HepG2 (cell line): ENCODE data around the gene AP5Z1. TPM values are rescaled to one million over a fixed set of nuclear protein-coding genes. Genes with fewer than 3 reads are reported as not detected.

Experiments used
- ADNP ChIP-seq: sonication (generic); formaldehyde crosslinking; IDR thresholded peaks from 2 replicates; pipeline ENCODE4 v1.4.0; 2020; ENCODE audit warnings: missing genetic modification reagents
- ATM ChIP-seq: fragments of 450-650 bp; IDR thresholded peaks from 2 replicates; pipeline ENCODE4 v1.7.1; 2017; ENCODE audit warnings: mild to moderate bottlenecking, borderline replicate concordance
- CENPX ChIP-seq: sonication (generic); formaldehyde crosslinking; IDR thresholded peaks from 2 replicates; pipeline ENCODE4 v1.9.0; 2021; ENCODE audit warnings: mild to moderate bottlenecking, missing genetic modification reagents, moderate library complexity
- DNMT3B ChIP-seq: conservative IDR thresholded peaks from 2 replicates; pipeline ENCODE4 v1.6.1; 2016; ENCODE audit warnings: missing biosample characterization, control low read depth
- GPN1 ChIP-seq: sonication (generic); formaldehyde crosslinking; IDR thresholded peaks from 2 replicates; pipeline ENCODE4 v1.5.1; 2020; ENCODE audit warnings: missing genetic modification reagents, borderline replicate concordance
- IKZF4 ChIP-seq: sonication (generic); formaldehyde crosslinking; IDR thresholded peaks from 2 replicates; pipeline ENCODE4 v1.5.1; 2020; ENCODE audit warnings: borderline replicate concordance, mild to moderate bottlenecking, low read depth, missing genetic modification reagents; ENCODE audit errors: not compliant biosample characterization
- KLF16 ChIP-seq, 2 experiments: sonication (generic) in 1 of 2; formaldehyde crosslinking in 1 of 2; IDR thresholded peaks; 2 replicates each; pipeline versions ENCODE4 v1.6.1 to v1.8.0; 2016 to 2023; ENCODE audit warnings: missing genetic modification reagents in 2 of 2, missing compliant biosample characterization in 1 of 2
- MIER3 ChIP-seq: IDR thresholded peaks from 2 replicates; pipeline ENCODE4 v1.6.1; 2016; ENCODE audit warnings: missing compliant biosample characterization, borderline replicate concordance
- MLXIP ChIP-seq: sonication (generic); formaldehyde crosslinking; IDR thresholded peaks from 2 replicates; pipeline ENCODE4 v1.9.0; 2021; ENCODE audit warnings: missing genetic modification reagents, borderline replicate concordance
- NKX3-1 ChIP-seq: sonication (generic); formaldehyde crosslinking; IDR thresholded peaks from 2 replicates; pipeline ENCODE4 v1.5.0; 2020; ENCODE audit warnings: missing genetic modification reagents
- RARG ChIP-seq: sonication (generic); formaldehyde crosslinking; IDR thresholded peaks from 2 replicates; pipeline ENCODE4 v1.4.0; 2020; ENCODE audit warnings: low read depth, mild to moderate bottlenecking, missing genetic modification reagents
- SIX4 ChIP-seq: sonication (generic); formaldehyde crosslinking; IDR thresholded peaks from 2 replicates; pipeline ENCODE4 v1.4.0; 2020; ENCODE audit warnings: missing genetic modification reagents
- THRA ChIP-seq: sonication (generic); formaldehyde crosslinking; IDR thresholded peaks from 2 replicates; pipeline ENCODE4 v1.4.0; 2020; ENCODE audit warnings: missing genetic modification reagents, borderline replicate concordance
- XRCC5 ChIP-seq: fragments of 200-400 bp; formaldehyde crosslinking; optimal IDR thresholded peaks from 2 replicates; pipeline ENCODE3; 2017; ENCODE audit warnings: mild to moderate bottlenecking, low read length
- YY1 ChIP-seq: IDR thresholded peaks from 2 replicates; pipeline ENCODE4 v1.6.1; 2011; ENCODE audit warnings: low read length, low read depth, moderate library complexity, mild to moderate bottlenecking; ENCODE audit not compliant: insufficient read depth, insufficient replicate concordance
- ZFP37 ChIP-seq: sonication (generic); formaldehyde crosslinking; IDR thresholded peaks from 2 replicates; pipeline ENCODE4 v1.4.0; 2020; ENCODE audit warnings: missing genetic modification reagents, borderline replicate concordance
- ZNF547 ChIP-seq: sonication (generic); formaldehyde crosslinking; IDR thresholded peaks from 2 replicates; pipeline ENCODE4 v1.5.1; 2020; ENCODE audit warnings: mild to moderate bottlenecking, missing genetic modification reagents
- ZNF567 ChIP-seq: sonication (generic); formaldehyde crosslinking; IDR thresholded peaks from 2 replicates; pipeline ENCODE4 v1.8.1; 2023; ENCODE audit warnings: mild to moderate bottlenecking, missing genetic modification reagents, borderline replicate concordance
- ZNF607 ChIP-seq: sonication (generic); formaldehyde crosslinking; IDR thresholded peaks from 2 replicates; pipeline ENCODE4 v1.5.1; 2020; ENCODE audit warnings: missing genetic modification reagents, mild to moderate bottlenecking, borderline replicate concordance
- ZNF629 ChIP-seq: sonication (generic); formaldehyde crosslinking; conservative IDR thresholded peaks from 2 replicates; pipeline ENCODE4 v1.5.0; 2020; ENCODE audit warnings: missing genetic modification reagents
- ZNF747 ChIP-seq: sonication (generic); formaldehyde crosslinking; IDR thresholded peaks from 2 replicates; pipeline ENCODE4 v1.8.1; 2023; ENCODE audit warnings: missing genetic modification reagents, mild to moderate bottlenecking, borderline replicate concordance
- ZNF800 ChIP-seq: sonication (generic); formaldehyde crosslinking; IDR thresholded peaks from 2 replicates; pipeline ENCODE4 v1.4.0; 2020; ENCODE audit warnings: missing genetic modification reagents
- polyA plus RNA-seq, 8 experiments: library from polyadenylated mRNA; depleted of rRNA in 3 of 8; stranded (reverse) in 7 of 8; unstranded in 1 of 8; fragments of >200 nt; fragmentation: Illumina TruSeq in 4 of 8; extraction: Trizol in 4 of 8; gene quantifications; 2 replicates each; pipeline versions ENCODE4 v1.2.1 to v1.2.3, GENCODE V29; 2011 to 2016; ENCODE audit warnings: low read depth in 4 of 8, missing spikeins in 1 of 8, mixed read lengths in 1 of 8; ENCODE audit not compliant: insufficient read depth in 1 of 8
- total RNA-seq, 5 experiments: library from RNA; depleted of rRNA; stranded (reverse); fragments of >200 nt; fragmentation: Illumina TruSeq; extraction: Trizol; gene quantifications; 2 replicates each; pipeline ENCODE4 v1.2.3, GENCODE V29; 2016; ENCODE audit warnings: low read depth in 1 of 5

The AP5Z1 gene
- total and polyA plus RNA-seq, 2 of the 13 experiments (the other 11 are each of a cell fraction or from before 2014, with no cell fraction given): 9.3 to 15.1 TPM

- no peak for TF ChIP-seq MLXIP (CRISPR knock-in tag)
- TF ChIP-seq GPN1 (CRISPR knock-in tag): no peak
- TF ChIP-seq RARG: no peak
- TF ChIP-seq THRA: 0 out of 2 replicates have a peak, but pooled peaks have one; percentile 43
- TF ChIP-seq ZNF567: no peak
- TF ChIP-seq ZNF800: 0 out of 2 replicates have a peak, but pooled peaks have one; percentile 64
- no peak for TF ChIP-seq ZFP37 (CRISPR knock-in tag)
- no peak for TF ChIP-seq KLF16 (CRISPR knock-in tag; IDR thresholded peaks at IDR 0.05)
- no peak for TF ChIP-seq SIX4 (CRISPR knock-in tag)
- no peak for TF ChIP-seq NKX3-1 (CRISPR knock-in tag)
- no peak for TF ChIP-seq ZNF747
- no peak for TF ChIP-seq ATM
- TF ChIP-seq ZNF629 (CRISPR knock-in tag): no peak
- TF ChIP-seq CENPX (CRISPR knock-in tag): no peak
- TF ChIP-seq ADNP (CRISPR knock-in tag): no peak
- TF ChIP-seq ZNF547 (CRISPR knock-in tag): no peak
- TF ChIP-seq DNMT3B (CRISPR knock-in tag): no peak
- peak; percentile 69 for TF ChIP-seq XRCC5
- TF ChIP-seq MIER3: no peak
- TF ChIP-seq ZNF607: no peak
- no peak for TF ChIP-seq IKZF4 (CRISPR knock-in tag)
- no peak for TF ChIP-seq YY1
Observed at GRCh38 chr7:4797858-4798705, 22.7 kb downstream of the AP5Z1 start (continued).
